Jurkat, Clone E6-1 (cell line): ENCODE measurements around the gene RAB11FIP3.
A peak's percentile ranks its signal among the peaks of the same experiment; 100 is the strongest.
"Not testable (repeated sequence)": the region's sequence is repeated elsewhere in the genome, so short reads cannot be mapped to it uniquely, and the experiment has no call there.

ENCODE experiments used
- DNase-seq: peaks from one replicate; pipeline ENCODE4 v3.0.0-alpha.2; 2011; ENCODE audit warnings: low read depth, low spot score
- H3K4me3 ChIP-seq: 2 replicates; pipeline ENCODE4 v1.5.1; 2011; ENCODE audit warnings: mild to moderate bottlenecking, low read length, control low read depth, moderate library complexity

RAB11FIP3 gene

DNA sequence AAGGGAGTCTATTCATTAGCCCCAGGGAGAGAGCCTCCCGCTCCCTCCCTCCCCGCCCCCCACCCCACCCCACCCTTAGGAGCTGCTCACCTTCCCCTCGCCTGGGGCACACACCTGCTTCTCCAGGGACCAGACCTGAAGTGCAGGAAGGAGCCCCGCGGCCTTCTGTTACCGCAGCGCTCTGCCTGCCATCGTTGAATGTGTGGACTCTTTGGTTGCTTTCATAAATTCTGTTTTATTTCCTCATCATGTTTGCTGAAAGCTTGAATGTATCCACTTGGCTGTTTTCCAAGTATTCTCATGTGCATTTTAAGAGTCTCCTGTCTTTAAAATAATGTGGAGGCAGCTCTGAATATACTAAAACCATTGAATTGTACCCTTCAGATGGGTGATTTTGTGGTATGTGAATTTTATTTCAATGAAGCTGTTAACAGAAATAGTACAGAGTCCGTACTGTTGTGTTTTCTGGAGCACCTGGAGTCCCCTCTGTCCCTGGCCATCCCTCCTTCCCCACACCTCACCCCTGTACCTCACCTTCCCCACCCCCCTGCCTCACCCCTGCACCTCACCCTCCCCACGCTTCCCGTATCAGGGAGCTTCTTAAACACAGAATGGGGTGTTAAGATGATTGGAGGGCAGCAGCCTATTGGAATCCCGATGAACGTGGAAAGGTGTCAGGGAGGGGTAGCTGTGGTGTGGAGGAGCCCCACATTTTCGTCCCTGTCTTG, 25.5 kb downstream of the RAB11FIP3 start:
- DNase-seq, result no peak
- H3K4me3 ChIP-seq, result no peak overlapping the region

DNA sequence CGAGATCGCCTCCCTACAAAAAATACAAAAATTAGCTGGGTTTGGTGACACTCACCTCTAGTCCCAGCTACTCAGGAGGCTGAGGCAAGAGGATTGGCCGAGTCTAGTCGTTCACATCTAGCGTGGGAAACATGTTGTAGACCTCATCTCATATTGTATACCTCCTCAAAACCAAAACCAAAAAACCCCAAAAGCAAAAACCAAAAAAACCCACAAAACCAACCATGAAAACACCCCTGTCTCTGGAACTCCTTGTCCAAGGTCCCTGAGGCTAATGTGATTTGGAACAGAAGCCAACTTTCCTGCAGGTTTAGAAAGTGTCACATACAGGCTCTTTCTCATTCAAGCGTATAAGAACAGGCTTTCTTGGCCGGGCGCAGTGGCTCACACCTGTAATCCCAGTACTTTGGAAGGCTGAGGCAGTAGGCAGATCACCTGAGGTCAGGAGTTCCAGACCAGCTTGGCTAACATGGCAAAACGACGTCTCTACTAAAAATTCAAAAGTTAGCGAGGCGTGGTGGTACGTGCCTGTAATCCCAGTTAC, 29.0 kb downstream of the RAB11FIP3 start:
- DNase-seq, result peak; percentile 6
- H3K4me3 ChIP-seq, result no peak overlapping the region

DNA sequence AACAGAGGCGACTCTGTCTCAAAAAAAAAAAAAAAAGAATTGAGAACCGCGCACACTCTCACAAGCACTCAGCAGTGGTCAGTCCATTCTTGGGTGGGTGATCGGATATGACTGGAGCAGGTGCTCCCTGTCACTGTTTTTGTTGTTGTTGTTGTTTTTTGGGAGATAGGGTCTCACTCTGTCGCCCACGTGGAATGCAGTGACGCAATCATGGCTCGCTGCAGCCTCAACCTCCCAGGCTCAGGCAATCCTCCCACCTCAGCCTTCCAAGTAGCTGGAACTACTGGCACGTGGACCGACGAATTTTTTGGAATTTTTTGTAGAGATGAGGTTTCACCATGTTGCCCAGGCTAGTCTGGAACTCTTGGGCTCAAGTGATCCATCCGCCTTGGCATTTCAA, 30.0 kb downstream of the RAB11FIP3 start:
- no peak overlapping the region for H3K4me3 ChIP-seq
- no peak for DNase-seq

DNA sequence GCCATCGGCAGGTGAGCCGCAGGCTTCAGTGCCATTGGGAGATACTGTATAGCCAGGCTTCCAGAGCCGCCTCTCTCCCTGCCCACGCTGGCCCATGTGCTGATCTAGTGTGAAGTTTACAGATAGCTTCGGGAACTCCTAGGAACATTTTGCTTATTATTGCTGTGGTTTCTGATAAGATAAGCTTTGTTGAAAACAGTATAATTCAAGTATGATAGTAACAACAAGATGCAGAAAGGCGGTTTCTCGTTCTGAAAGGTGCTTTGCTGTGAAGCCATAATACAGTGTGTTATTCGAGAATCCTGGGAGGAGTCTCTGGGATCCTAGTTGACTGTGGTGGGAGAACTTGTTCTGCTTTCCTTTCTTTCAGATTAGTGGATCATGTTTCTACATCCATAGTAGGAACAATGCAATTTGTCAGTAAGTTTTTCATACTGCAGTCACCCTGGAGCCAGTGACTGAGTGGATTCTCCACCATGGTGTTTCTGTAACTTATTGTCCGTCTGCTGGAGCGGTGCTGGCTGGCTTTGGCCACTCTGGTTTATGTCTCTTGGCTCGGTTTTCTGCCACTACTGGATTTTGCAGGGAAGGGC, 31.5 kb downstream of the RAB11FIP3 start:
- no peak for DNase-seq
- H3K4me3 ChIP-seq, result no peak overlapping the region

DNA sequence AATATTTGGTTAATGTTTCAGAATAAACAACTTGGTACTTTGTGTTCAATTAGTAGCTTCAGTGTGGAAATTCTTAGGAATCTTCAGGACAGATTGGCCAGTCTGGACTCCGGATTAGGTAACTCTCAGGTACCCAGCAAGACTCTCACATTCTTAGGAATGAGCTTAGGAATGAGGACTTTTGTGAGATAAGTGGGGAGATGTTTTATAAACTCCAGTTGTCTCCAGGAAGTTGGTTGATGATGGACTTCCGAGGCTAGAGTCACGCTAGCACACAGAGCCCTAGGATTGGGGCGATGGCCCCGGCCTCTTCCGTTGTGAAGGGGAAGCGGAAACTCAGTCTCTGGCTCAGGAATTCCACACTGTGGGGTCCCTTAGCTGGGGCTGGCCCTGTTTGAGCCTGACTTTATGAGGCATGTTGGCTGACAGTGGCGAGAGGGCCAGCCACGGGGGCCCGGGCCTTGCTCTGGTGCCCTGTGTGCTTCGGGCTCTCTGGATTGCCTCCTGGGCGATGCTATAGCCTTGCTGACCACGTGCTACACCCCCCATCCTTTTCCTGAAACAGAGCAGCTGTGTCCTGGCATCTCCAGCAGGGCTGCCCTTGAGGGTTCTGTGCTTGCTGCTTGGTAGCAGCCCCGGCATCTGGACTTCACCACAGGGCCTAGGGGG, 32.4 kb downstream of the RAB11FIP3 start:
- H3K4me3 ChIP-seq, result no peak overlapping the region
- no peak for DNase-seq

DNA sequence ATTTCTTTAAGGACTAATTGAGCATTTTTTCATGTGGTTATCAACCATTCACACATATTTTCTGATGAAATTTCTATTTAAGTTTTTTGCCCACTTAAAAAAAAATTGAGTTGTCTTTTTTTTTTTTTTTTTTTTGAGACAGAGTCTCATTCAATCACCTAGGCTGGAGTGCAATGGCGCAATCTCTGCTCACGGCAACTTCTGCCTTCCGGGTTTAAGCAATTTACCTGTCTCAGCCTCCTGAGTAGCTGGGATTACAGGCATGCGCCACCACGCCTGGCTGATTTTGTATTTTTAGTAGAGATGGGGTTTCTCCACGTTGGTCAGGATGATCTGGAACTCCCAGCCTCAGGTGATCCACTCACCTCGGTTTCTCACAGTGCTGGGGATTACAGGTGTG, 34.3 kb downstream of the RAB11FIP3 start:
- H3K4me3 ChIP-seq, result no peak overlapping the region
- no peak for DNase-seq

DNA sequence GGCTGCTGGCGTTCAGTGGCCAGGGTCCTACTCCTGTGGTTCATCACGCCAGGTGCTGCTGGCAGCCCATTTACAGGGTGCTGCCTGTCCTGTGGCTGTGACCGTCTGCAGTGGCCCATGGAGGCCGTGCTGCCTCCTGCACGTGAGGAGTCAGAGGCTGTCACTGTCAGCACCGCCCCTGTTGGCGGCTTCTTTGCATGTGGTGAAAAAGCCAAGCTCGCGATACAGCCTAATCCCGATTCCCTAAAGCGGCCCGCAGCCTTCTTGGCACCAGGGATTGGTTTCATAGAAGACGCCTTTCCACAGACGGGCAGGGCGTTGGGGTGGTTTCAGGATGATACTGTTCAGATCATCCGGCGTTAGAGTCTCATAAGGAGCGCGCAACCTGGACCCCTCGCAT, 35.3 kb downstream of the RAB11FIP3 start:
- H3K4me3 ChIP-seq, result no peak overlapping the region
- no peak for DNase-seq

DNA sequence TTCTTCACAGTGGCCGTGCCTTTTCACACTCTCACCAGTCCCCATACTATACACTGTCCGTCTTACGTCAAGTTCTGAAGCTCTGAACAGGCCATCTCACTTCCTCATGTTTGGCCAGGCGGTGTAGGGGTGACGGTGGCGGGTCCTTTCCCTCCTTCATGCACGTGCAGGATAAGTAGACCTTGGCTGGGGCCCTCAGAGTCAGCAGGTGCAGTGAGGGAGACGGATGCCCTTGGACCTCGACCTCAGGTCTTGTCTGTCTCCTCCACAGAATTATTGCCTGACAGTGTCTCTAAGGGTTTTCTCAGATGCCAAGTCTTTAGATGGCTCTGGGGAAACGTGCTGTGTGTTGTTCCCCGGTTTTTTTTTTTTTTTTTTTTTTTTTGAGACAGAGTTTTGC, 37.6 kb downstream of the RAB11FIP3 start:
- no peak for DNase-seq
- H3K4me3 ChIP-seq, result no peak overlapping the region

DNA sequence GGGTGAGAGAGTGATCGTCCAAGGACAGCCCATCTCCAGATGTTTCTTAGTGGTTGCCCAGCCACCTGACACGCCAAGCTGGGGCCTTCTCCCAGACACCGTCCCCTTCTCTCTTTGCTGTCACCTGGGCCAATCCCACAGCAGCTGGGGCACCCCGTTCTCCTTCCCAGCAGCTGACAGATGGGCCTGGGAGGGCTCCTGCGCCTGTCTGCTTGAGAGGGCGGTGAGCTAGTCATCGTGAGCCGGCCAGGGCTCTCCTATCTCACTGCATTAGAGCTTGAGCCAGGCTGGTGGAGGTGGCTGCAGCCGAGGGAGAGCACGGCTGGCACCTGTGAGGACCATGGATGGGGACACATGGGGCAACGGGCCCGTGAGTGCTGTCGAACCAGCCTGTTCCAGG, 41.2 kb downstream of the RAB11FIP3 start:
- DNase-seq, result no peak
- H3K4me3 ChIP-seq, result no peak overlapping the region

DNA sequence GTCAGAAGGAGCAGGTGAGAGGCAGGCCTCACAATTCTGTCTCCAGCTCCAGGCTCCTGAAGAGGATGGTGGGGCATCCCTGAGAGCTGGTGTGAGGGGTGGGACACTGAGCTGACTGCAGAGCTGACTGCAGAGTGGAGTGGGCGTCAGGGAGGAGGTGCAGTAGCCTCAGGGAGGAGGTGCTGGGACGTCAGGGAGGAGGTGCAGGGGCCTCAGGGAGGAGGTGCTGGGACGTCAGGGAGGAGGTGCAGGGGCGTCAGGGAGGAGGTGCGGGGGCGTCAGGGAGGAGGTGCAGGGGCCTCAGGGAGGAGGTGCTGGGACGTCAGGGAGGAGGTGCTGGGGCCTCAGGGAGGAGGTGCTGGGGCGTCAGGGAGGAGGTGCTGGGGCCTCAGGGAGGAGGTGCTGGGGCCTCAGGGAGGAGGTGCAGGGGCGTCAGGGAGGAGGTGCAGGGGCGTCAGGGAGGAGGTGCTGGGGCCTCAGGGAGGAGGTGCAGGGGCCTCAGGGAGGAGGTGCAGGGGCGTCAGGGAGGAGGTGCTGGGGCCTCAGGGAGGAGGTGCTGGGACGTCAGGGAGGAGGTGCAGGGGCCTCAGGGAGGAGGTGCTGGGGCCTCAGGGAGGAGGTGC, 41.9 kb downstream of the RAB11FIP3 start:
- not testable (repeated sequence) for DNase-seq, H3K4me3 ChIP-seq

DNA sequence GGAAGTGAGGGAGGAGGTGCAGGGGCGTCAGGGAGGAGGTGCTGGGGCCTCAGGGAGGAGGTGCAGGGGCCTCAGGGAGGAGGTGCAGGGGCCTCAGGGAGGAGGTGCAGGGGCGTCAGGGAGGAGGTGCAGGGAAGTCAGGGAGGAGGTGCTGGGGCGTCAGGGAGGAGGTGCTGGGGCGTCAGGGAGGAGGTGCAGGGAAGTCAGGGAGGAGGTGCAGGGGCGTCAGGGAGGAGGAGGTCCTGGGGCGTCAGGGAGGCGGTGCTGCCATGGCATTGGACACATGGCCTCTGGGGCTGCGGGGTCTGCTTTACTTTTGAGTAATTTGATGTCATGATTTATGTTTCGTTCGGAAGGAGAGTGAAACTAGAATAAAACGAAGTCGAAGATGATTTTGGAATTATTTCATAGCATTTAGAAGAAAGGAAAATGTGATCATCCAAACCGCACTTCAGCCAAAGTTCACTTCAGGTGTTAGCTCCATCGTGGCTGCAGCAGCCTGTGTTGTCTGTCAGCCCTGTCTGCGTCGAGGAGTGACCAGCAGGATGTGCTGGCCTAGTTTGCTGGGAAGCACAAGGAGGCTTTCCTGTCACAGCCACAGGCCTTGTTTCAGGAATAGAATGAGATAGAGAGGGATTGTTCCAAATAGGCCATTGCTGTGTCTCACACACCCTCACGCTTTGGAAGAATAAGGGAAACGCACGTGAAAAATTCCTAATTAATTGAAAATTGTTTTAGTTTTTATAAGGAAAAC, 42.8 kb downstream of the RAB11FIP3 start:
- H3K4me3 ChIP-seq, result no peak overlapping the region
- no peak for DNase-seq

DNA sequence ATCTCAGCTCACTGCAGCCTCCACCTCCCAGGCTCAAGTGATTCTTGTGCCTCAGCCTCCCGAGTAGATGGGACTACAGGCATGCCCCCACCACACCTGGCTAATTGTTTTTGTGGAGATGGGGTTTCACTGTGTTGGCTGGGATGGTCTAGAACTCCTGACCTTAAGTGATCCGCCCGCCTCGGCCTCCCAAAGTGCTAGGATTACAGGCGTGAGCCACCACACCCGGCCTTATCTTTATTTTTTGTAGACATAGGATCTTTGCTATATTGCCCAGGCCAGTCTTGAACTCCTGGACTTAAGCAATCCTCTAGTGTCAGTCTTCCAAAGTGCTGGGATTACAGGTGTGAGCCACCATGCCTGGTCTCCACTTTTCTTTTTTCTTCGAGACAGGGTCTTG, 44.0 kb downstream of the RAB11FIP3 start:
- not testable (repeated sequence) for H3K4me3 ChIP-seq, DNase-seq

DNA sequence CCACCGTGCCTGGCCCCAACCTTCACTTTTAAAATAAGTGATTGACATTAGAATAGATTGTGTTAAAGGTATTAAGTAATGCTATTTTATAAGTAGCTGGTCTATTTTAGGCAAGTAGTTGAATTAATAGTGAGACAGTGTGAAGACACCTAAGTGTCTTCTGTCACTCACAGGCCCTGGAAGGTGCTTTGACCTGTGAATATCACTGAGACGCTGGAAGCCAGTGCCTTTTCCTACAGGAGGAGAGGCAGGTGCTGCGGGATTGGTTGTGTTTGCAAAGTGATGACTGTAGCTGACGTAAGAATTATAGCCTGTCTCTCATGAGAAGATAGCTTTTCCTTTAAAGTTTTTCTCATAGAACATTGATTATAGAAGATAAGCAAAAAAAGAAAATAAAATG, 45.0 kb downstream of the RAB11FIP3 start:
- H3K4me3 ChIP-seq, result no peak overlapping the region
- no peak for DNase-seq

DNA sequence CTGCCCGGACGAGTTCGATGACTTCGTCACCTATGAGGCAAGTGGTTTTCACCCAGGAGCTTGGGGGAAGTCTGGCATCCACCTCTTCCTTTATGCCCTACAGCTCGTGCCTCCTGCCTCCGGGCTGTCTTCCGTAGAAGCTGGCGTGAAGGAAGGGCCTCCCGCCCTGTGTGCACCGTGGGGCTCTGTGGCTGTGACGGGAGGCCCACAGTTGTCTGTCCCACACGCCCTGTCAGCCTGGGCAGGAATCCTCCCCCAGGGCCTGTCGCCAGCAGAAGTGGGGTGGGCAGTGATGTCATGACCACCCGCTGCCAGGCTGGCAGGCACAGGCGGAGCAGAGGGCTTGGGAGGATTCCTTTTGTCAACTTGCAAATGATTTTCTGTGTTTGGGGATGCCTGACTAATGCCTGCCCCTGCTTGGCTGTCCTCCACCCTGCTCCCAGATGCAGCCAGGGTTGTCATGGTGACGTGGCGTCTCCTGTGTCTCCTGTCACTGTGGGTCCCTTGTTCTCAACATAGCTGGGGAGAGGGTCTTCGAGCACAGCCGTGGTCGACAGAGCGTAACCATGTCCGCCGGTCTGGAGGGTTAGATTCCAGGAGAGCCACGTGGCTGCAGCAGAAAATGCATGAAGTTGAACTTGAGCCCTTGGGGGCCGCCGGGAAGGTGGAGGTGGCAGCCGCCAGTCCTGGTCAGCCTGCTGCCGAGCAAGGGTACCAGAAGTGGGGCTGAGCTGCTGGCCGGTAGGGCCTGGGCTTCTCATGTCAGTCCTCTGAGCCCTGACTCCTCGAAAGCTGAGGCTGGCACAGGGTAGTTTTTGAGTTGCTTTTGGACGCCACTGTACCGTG, 46.1 kb downstream of the RAB11FIP3 start:
- no peak overlapping the region for H3K4me3 ChIP-seq
- DNase-seq, result no peak

DNA sequence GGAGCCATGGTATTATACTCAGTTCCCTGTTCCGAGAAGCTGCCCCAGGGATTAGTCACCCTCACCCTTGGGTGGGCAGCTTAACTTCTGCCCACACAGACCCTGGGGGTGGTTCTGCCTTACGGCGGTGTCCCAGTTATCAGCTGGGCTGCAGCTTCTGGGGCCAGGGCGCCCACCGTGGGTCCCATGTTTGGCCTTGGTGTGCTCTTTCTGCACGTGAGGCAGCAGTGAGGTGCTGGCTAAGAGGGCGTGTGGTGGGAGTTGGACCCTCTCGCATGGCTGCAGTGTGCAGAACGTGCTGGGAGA, 46.7 kb downstream of the RAB11FIP3 start:
- no peak for DNase-seq
- no peak overlapping the region for H3K4me3 ChIP-seq

DNA sequence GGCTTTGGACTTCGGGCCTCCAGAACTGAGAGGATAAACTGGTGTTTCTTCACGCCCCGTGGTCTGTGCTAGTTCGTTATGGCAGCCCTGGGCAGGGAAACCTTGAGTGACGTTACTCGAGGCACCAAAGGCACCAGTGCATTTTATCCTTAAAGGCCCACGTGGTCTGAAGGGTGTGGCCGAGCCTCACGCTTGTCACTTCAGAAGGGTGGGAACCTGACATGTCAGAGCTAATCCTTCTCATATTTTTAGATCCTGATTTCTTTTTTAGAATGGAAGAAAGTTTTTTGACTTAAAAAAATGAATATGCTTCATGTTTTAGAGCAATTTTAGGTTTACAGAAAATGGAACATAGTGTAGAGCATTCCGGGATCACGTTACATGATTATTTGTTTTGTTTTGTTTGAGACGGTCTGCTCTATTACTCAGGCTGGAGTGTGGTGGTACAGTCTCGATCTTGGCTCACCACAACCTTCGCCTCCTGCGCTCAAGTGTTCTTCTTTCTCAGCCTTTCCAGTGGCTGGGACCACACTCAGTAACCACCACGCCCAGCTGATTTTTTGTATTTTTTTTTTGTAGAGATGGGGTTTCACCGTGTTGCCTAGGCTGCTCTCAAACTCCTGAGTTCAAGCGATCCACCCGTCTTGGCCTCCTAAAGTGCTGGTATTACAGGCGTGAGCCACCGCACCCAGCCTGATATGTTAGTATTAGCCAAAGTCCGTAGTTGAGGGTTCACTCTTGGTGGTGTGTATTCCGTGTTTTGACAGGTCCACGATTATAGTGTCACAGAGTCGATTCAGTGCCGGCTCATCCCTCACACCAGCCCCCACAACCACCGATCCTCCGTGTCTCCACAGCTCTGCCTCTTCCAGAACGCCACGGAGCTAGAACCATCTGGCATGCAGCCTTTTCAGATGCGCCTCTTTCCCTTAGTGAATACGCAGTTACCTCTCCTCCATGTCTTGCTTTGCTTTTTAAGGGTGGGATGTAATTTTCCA, 47.9 kb downstream of the RAB11FIP3 start:
- no peak for DNase-seq
- no peak overlapping the region for H3K4me3 ChIP-seq

DNA sequence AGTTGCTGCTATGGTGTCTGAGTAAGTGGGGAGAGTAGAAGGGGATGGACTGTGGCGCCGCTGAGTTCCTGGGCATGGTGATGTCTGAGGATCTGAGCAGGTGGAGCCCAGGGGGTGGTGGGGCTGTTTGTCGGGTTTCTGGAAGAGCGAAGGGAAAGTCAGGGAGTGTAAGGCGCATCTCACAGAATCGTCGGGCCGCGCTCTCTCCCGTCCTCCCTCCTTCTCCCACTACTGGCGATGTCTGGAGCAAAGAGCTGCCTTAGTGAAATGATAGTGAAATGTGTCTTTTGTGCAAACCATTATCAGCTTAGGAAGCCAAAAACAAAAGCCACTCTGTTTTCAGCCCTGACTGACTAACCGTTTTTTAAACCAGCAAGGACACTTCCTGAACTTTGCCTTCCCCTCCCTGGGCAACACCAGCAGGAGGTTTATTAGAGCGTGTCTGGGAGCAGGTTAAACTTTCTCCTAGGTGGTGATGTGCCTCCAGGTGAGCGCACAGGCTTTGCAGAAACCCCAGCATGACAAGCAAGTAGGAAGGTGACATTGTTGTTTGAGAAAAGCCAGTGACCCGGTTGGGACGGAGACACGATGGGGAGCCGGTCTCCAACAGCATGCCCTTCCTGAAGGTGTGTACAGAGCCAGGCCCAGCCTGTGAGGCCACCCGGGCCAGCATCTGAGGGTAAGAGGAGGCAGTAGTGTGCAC, 49.1 kb downstream of the RAB11FIP3 start:
- no peak for DNase-seq
- no peak overlapping the region for H3K4me3 ChIP-seq
